Neural cell (in vitro differentiated cells): ENCODE measurements around the gene FAM53B. TPM values are rescaled to one million over a fixed set of nuclear protein-coding genes. Genes with fewer than 3 reads are reported as not detected.

Experiments
- H2AFZ ChIP-seq: fragments of 200-600, 300-800 bp; sonication (generic), shearing (Covaris generic); 2 replicates; pipeline ENCODE4 v1.6.0; 2014; ENCODE audit warnings: low read depth, mild to moderate bottlenecking, antibody characterized with exemption, low read length, moderate library complexity
- H3F3A ChIP-seq: fragments of 200-600 bp; shearing (Covaris generic); 2 replicates; pipeline ENCODE4 v1.6.1; 2016; ENCODE audit warnings: mild to moderate bottlenecking, moderate library complexity, mixed read lengths, antibody characterized with exemption, low read length; ENCODE audit not compliant: insufficient read depth, poor library complexity, severe bottlenecking
- H3K27ac ChIP-seq: fragments of 200-600, 300-800 bp; sonication (generic), shearing (Covaris generic); 2 replicates; pipeline ENCODE4 v1.5.1; 2014; ENCODE audit warnings: mild to moderate bottlenecking, low read length, moderate library complexity
- H3K27me3 ChIP-seq: fragments of 300-800, 200-600 bp; sonication (generic), shearing (Covaris generic); 2 replicates; pipeline ENCODE4 v1.6.0; 2014; ENCODE audit warnings: mild to moderate bottlenecking, low read depth, low read length, moderate library complexity; ENCODE audit not compliant: insufficient read depth
- H3K36me3 ChIP-seq: fragments of 300-800, 200-600 bp; sonication (generic), shearing (Covaris generic); 2 replicates; pipeline ENCODE4 v1.5.1; 2014; ENCODE audit warnings: mild to moderate bottlenecking, antibody characterized with exemption, low read length, moderate library complexity; ENCODE audit not compliant: insufficient read depth
- H3K4me2 ChIP-seq: fragments of 300-800, 200-600 bp; sonication (generic), shearing (Covaris generic); 2 replicates; pipeline ENCODE4 v1.6.0; 2014; ENCODE audit warnings: mild to moderate bottlenecking, low read length
- H3K4me3 ChIP-seq: fragments of 300-800, 200-600 bp; sonication (generic), shearing (Covaris generic); 2 replicates; pipeline ENCODE4 v1.5.1; 2014; ENCODE audit warnings: mild to moderate bottlenecking, low read length, moderate library complexity
- H3K79me2 ChIP-seq: fragments of 200-600 bp; shearing (Covaris generic); replicated peaks from 2 replicates; pipeline ENCODE4 v1.6.0; 2014; ENCODE audit warnings: mild to moderate bottlenecking, low read length, moderate library complexity; ENCODE audit not compliant: insufficient read depth
- H3K9ac ChIP-seq: fragments of 300-800, 200-600 bp; sonication (generic), shearing (Covaris generic); 2 replicates; pipeline ENCODE4 v1.6.1; 2016; ENCODE audit warnings: mild to moderate bottlenecking, low read length, mixed read lengths
- H3K9me2 ChIP-seq: fragments of 200-600 bp; shearing (Covaris generic); 2 replicates; pipeline ENCODE4 v1.6.1; 2016; ENCODE audit warnings: mild to moderate bottlenecking, low read length, mixed read lengths; ENCODE audit not compliant: insufficient read depth
- H3K9me3 ChIP-seq: fragments of 200-600, 300-800 bp; sonication (generic), shearing (Covaris generic); 2 replicates; pipeline ENCODE4 v1.6.1; 2016; ENCODE audit warnings: mild to moderate bottlenecking, mixed run types, low read length, moderate library complexity, mixed read lengths
- H4K20me1 ChIP-seq: fragments of 200-600 bp; shearing (Covaris generic); 2 replicates; pipeline ENCODE4 v1.6.1; 2016; ENCODE audit warnings: mild to moderate bottlenecking, mixed run types; ENCODE audit not compliant: insufficient read depth
- EP300 ChIP-seq: fragments of 450-650 bp; conservative IDR thresholded peaks from 2 replicates; pipeline ENCODE4 v1.6.1; 2014; ENCODE audit warnings: antibody characterized with exemption, mild to moderate bottlenecking, moderate library complexity; ENCODE audit not compliant: poor library complexity, severe bottlenecking
- EZH2 ChIP-seq: fragments of 200-600, 300-800 bp; shearing (Covaris generic), sonication (generic); IDR thresholded peaks from 2 replicates; pipeline ENCODE4 v1.6.1; 2014; ENCODE audit warnings: antibody characterized with exemption, low read length, borderline replicate concordance, mild to moderate bottlenecking; ENCODE audit not compliant: insufficient read depth, poor library complexity, severe bottlenecking
- MXI1 ChIP-seq: fragments of 450-650 bp; conservative IDR thresholded peaks from 2 replicates; pipeline ENCODE4 v1.6.1; 2014; ENCODE audit warnings: antibody characterized with exemption, mild to moderate bottlenecking; ENCODE audit not compliant: poor library complexity, severe bottlenecking
- POLR2AphosphoS5 ChIP-seq: IDR thresholded peaks from 2 replicates; pipeline ENCODE4 v1.6.1; 2012
- RAD21 ChIP-seq: fragments of 450-650 bp; conservative IDR thresholded peaks from 2 replicates; pipeline ENCODE4 v1.6.1; 2014; ENCODE audit warnings: antibody characterized with exemption, mild to moderate bottlenecking, moderate library complexity
- REST ChIP-seq: IDR thresholded peaks from 2 replicates; pipeline ENCODE4 v1.6.1; 2012; ENCODE audit warnings: borderline replicate concordance
- SMC3 ChIP-seq: fragments of 450-650 bp; conservative IDR thresholded peaks from 2 replicates; pipeline ENCODE4 v1.6.1; 2014; ENCODE audit warnings: antibody characterized with exemption, mild to moderate bottlenecking, moderate library complexity; ENCODE audit not compliant: poor library complexity
- TAF1 ChIP-seq: IDR thresholded peaks from 2 replicates; pipeline ENCODE4 v1.6.1; 2012; ENCODE audit warnings: low read depth
- polyA plus RNA-seq: library from polyadenylated mRNA; depleted of rRNA; stranded (reverse); fragments of >200 nt; gene quantifications from 2 replicates; pipeline ENCODE4 v1.2.3, GENCODE V29; 2014
- TF ChIP-seq, protein P1 (sequence below): fragments of 450-650 bp; IDR thresholded peaks from 2 replicates; pipeline ENCODE4 v1.5.1; 2014; ENCODE audit warnings: antibody characterized with exemption, mild to moderate bottlenecking, moderate library complexity; ENCODE audit not compliant: poor library complexity, severe bottlenecking

FAM53B gene
- polyA plus RNA-seq, 1 donor from 2014 or later = 21.8 TPM

GRCh38 chr10:124697837-124698544 is 46.2 kb downstream of the FAM53B start:
- no peaks in the 10 kb centered on the region for H3K9me2 ChIP-seq
- H3K36me3 ChIP-seq = no peaks in the 10 kb centered on the region
- no peak overlapping the region for H3K27ac ChIP-seq
- TF ChIP-seq TAF1 (no peak), REST (no peak), RAD21 (no peak), EZH2 (no peak)
- TF ChIP-seq, protein P1, sequence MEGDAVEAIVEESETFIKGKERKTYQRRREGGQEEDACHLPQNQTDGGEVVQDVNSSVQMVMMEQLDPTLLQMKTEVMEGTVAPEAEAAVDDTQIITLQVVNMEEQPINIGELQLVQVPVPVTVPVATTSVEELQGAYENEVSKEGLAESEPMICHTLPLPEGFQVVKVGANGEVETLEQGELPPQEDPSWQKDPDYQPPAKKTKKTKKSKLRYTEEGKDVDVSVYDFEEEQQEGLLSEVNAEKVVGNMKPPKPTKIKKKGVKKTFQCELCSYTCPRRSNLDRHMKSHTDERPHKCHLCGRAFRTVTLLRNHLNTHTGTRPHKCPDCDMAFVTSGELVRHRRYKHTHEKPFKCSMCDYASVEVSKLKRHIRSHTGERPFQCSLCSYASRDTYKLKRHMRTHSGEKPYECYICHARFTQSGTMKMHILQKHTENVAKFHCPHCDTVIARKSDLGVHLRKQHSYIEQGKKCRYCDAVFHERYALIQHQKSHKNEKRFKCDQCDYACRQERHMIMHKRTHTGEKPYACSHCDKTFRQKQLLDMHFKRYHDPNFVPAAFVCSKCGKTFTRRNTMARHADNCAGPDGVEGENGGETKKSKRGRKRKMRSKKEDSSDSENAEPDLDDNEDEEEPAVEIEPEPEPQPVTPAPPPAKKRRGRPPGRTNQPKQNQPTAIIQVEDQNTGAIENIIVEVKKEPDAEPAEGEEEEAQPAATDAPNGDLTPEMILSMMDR = peak; percentile 12
- no peaks in the 10 kb centered on the region for H4K20me1 ChIP-seq
- H3F3A ChIP-seq = no peaks in the 10 kb centered on the region
- H3K79me2 ChIP-seq = no peaks in the 10 kb centered on the region
- no peak overlapping the region for H3K4me3 ChIP-seq
- H3K4me2 ChIP-seq = no peak overlapping the region
- H3K27me3 ChIP-seq = no peaks in the 10 kb centered on the region
- H3K9ac ChIP-seq = no peak overlapping the region
- H3K9me3 ChIP-seq = no peaks in the 10 kb centered on the region
- H2AFZ ChIP-seq = no peak overlapping the region

DNA sequence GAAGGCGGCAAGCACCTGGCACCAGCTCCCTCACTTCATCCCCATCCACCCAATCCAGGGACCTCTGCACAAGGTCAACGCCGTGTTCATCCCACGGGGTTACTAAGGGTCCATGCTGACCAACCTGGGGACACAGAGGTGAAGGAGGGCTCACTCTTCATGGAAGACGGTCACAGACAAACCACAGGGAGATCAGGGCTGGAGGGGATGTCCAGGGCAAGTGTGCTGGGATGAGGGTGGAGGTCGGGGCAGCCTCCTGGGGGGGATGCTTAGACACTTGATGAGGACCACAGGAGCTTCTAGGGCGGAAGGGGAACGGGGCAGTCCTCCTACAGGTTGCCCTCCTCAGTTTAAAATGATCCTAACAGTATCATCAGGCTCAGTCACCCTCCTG is 46.7 kb downstream of the FAM53B start:
- no peaks in the 10 kb centered on the region for H3K9me3 ChIP-seq
- no peak overlapping the region for H3K4me3 ChIP-seq
- no peaks in the 10 kb centered on the region for H4K20me1 ChIP-seq
- H3K36me3 ChIP-seq = no peaks in the 10 kb centered on the region
- no peak overlapping the region for H3K27ac ChIP-seq
- no peaks in the 10 kb centered on the region for H3F3A ChIP-seq
- no peaks in the 10 kb centered on the region for H3K79me2 ChIP-seq
- no peak overlapping the region for H3K4me2 ChIP-seq
- no peak overlapping the region for H2AFZ ChIP-seq
- H3K9me2 ChIP-seq = no peaks in the 10 kb centered on the region
- no peak overlapping the region for H3K9ac ChIP-seq
- TF ChIP-seq MXI1 (no peak), EZH2 (no peak), POLR2AphosphoS5 (no peak), SMC3 (no peak), EP300 (no peak), RAD21 (no peak), REST (no peak), TAF1 (no peak)
- TF ChIP-seq, protein P1 = no peak
- H3K27me3 ChIP-seq = no peaks in the 10 kb centered on the region
